ENCODE results near the gene TBPL2. TPM values are rescaled to one million over a fixed set of nuclear protein-coding genes. Genes with fewer than 3 reads are reported as not detected.
A peak's percentile ranks its signal among the peaks of the same experiment; 100 is the strongest.

TBPL2 gene
- total RNA-seq, 1 experiment from 2014 or later: not detected

DNA sequence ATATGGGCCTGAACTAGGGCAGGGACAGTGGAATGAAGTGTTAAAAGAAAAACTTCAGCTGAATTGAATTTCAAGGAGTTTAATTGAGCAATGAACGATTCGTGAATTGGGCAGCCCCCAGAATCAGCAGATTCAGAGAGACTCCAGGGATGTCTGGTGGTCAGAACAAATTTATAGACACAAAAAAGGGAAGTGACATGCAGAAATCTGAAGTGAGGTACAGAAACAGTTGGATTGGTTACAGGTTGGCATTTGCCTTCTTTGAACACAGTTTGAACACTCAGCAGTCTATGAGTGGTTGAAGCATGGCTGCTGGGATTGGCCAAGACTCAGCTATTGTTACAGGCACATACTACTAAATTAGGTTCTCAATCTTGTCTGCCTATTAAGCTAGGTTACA is 9.7 kb upstream of the TBPL2 start:
- POLR2A ChIA-PET: no interaction called here
- no TSS peak for BruUV-seq (replicated peaks)
- intact Hi-C loops (cut with micrococcal nuclease): no loop called here
- H3K27me3 Mint-ChIP-seq (ENCODE audit: insufficient read depth, unreplicated experiment): no peaks in the 10 kb centered on the region
- peaks cover 55% of the 10 kb centered on the region for H3K4me1 Mint-ChIP-seq (ENCODE audit: insufficient read depth, unreplicated experiment)
- CTCF ChIA-PET: interaction anchor here (1.2 to 1.4 kb wide), 3 partner anchors 179 to 1024 kb away, joined by 3 to 5 read pairs (median 4); partner anchors contain the start of gene FBXO34
- DNase-seq (ENCODE audit: unreplicated experiment): no peak
- TF ChIP-seq, protein P1, sequence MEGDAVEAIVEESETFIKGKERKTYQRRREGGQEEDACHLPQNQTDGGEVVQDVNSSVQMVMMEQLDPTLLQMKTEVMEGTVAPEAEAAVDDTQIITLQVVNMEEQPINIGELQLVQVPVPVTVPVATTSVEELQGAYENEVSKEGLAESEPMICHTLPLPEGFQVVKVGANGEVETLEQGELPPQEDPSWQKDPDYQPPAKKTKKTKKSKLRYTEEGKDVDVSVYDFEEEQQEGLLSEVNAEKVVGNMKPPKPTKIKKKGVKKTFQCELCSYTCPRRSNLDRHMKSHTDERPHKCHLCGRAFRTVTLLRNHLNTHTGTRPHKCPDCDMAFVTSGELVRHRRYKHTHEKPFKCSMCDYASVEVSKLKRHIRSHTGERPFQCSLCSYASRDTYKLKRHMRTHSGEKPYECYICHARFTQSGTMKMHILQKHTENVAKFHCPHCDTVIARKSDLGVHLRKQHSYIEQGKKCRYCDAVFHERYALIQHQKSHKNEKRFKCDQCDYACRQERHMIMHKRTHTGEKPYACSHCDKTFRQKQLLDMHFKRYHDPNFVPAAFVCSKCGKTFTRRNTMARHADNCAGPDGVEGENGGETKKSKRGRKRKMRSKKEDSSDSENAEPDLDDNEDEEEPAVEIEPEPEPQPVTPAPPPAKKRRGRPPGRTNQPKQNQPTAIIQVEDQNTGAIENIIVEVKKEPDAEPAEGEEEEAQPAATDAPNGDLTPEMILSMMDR (IDR thresholded peaks at IDR 0.05; ENCODE audit: unreplicated experiment): no peak
- H3K27ac Mint-ChIP-seq (ENCODE audit: low read depth, unreplicated experiment): no peak overlapping the region
- H3K4me3 Mint-ChIP-seq (ENCODE audit: unreplicated experiment): no peak overlapping the region
- peaks cover 16% of the 10 kb centered on the region for H3K36me3 Mint-ChIP-seq (ENCODE audit: insufficient read depth, unreplicated experiment)
- no peaks in the 10 kb centered on the region for H3K9me3 Mint-ChIP-seq (ENCODE audit: unreplicated experiment)

DNA sequence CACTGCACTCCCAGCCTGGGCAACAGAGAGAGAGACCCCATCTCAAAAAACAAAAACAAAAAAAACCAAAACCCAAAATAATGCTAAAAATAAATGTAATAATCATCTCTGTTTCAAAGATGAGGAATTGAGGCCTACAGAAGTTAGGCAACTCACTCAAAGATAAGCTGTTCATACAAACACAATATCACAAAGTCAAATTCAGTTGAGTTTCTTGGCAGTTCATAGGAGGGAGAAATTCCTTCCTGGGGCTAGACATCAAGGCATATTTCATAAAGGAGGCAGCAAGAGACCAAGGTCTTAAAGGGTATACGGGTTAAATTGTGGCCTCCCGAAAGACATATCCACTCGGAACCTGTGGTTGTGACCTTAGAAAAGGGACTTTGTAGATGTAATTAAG is 8.7 kb upstream of the TBPL2 start:
- Mint-ChIP-seq H3K4me3 (ENCODE audit: unreplicated experiment) (no peak overlapping the region), H3K27ac (ENCODE audit: low read depth, unreplicated experiment) (no peak overlapping the region), H3K36me3 (ENCODE audit: insufficient read depth, unreplicated experiment) (peaks cover 15% of the 10 kb centered on the region), H3K9me3 (ENCODE audit: unreplicated experiment) (no peaks in the 10 kb centered on the region), H3K4me1 (ENCODE audit: insufficient read depth, unreplicated experiment) (peaks cover 45% of the 10 kb centered on the region), H3K27me3 (ENCODE audit: insufficient read depth, unreplicated experiment) (no peaks in the 10 kb centered on the region)
- BruUV-seq (replicated peaks): no TSS peak
- TF ChIP-seq, protein P1 (IDR thresholded peaks at IDR 0.05; ENCODE audit: unreplicated experiment): no peak
- ChIA-PET POLR2A (interaction anchor here (0.7 to 1.8 kb wide), 3 partner anchors 108 to 1003 kb away, joined by 3 to 5 read pairs (median 3); partner anchors contain the start of gene KTN1), CTCF (interaction anchor here (1.1 to 1.2 kb wide), 2 partner anchors 176 to 242 kb away, joined by 3 to 4 read pairs; no protein-coding TSS in a partner anchor)
- intact Hi-C loops (cut with micrococcal nuclease): loop anchor here (5.0 kb wide), 2 partner anchors 238 to 893 kb away; no protein-coding TSS in a partner anchor
- DNase-seq (ENCODE audit: unreplicated experiment): no peak

DNA sequence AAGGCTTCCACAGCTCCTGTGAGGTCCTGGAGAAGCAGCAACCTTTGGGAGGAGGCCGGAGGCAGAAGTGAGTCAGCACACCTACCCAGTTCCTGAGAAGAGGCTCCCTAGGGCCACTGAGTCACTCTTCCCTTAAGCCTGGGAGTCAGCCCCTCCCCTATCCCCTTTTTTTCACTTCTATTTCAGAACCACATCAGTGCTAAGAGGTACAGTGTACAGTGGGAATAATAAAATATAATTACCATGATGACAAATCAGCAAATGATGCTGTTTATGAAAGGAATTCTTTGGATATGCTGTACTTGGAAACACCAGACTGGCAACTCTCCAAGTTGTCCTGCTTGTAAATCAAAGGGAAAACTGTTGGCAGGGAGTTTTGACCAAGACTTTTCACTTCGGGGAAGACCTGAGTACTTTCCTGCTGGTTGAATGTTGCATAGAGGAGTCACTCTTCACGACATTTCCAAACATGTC is 7.8 kb upstream of the TBPL2 start:
- DNase-seq (ENCODE audit: unreplicated experiment): peak; percentile 98
- TF ChIP-seq, protein P1 (IDR thresholded peaks at IDR 0.05; ENCODE audit: unreplicated experiment): no peak
- BruUV-seq (replicated peaks): no TSS peak
- Mint-ChIP-seq H3K36me3 (ENCODE audit: insufficient read depth, unreplicated experiment) (peaks cover 15% of the 10 kb centered on the region), H3K4me3 (ENCODE audit: unreplicated experiment) (peak overlapping the region; percentile 23), H3K4me1 (ENCODE audit: insufficient read depth, unreplicated experiment) (peaks cover 41% of the 10 kb centered on the region), H3K9me3 (ENCODE audit: unreplicated experiment) (no peaks in the 10 kb centered on the region), H3K27ac (ENCODE audit: low read depth, unreplicated experiment) (peak overlapping the region; percentile 81), H3K27me3 (ENCODE audit: insufficient read depth, unreplicated experiment) (no peaks in the 10 kb centered on the region)
- CTCF ChIA-PET: interaction anchor here (0.5 to 2.9 kb wide), 11 partner anchors 10 to 1025 kb away, joined by 3 to 24 read pairs (median 4); no protein-coding TSS in a partner anchor
- intact Hi-C loops (cut with micrococcal nuclease): loop anchor here (5.0 kb wide), 2 partner anchors 239 to 894 kb away; no protein-coding TSS in a partner anchor
- POLR2A ChIA-PET: interaction anchor here (0.6 to 2.2 kb wide), 12 partner anchors 10 to 200 kb away, joined by 3 to 10 read pairs (median 3); partner anchors contain the start of gene KTN1

DNA sequence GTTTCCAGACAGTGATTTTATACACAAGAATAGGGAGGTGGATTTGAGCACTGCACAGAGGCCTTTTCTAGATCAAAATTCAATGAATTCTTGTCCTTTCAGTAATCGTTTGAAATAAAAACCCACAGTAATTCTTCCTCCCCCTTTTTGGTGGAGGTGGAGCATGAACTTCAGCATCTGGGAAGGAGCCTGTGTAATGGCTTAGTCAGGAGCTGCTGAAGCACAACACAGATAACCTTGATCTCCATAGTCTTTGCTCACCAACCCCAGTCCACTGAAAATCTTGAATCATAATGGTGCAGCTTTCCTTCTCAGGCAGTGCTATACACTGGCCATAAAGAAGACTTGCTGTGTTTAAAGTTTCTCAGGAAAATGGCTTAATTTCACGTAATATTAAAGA is 6.4 kb upstream of the TBPL2 start:
- peaks cover 37% of the 10 kb centered on the region for H3K4me1 Mint-ChIP-seq (ENCODE audit: insufficient read depth, unreplicated experiment)
- no peak overlapping the region for H3K4me3 Mint-ChIP-seq (ENCODE audit: unreplicated experiment)
- peak; percentile 50 for DNase-seq (ENCODE audit: unreplicated experiment)
- TF ChIP-seq, protein P1 (IDR thresholded peaks at IDR 0.05; ENCODE audit: unreplicated experiment): no peak
- no peaks in the 10 kb centered on the region for H3K27me3 Mint-ChIP-seq (ENCODE audit: insufficient read depth, unreplicated experiment)
- ChIA-PET POLR2A (interaction anchor here (0.5 to 2.2 kb wide), 14 partner anchors 10 to 259 kb away, joined by 3 to 10 read pairs (median 4); partner anchors contain the start of genes ATG14 and KTN1), CTCF (interaction anchor here (0.6 to 2.9 kb wide), 60 partner anchors 8 to 1070 kb away, joined by 3 to 24 read pairs (median 5); no protein-coding TSS in a partner anchor)
- no peaks in the 10 kb centered on the region for H3K9me3 Mint-ChIP-seq (ENCODE audit: unreplicated experiment)
- H3K36me3 Mint-ChIP-seq (ENCODE audit: insufficient read depth, unreplicated experiment): peaks cover 10% of the 10 kb centered on the region
- intact Hi-C loops (cut with micrococcal nuclease): loop anchor here (2.0 to 5.0 kb wide), 5 partner anchors 134 to 1040 kb away; partner anchors contain the start of gene KTN1
- H3K27ac Mint-ChIP-seq (ENCODE audit: low read depth, unreplicated experiment): no peak overlapping the region
- BruUV-seq (replicated peaks): no TSS peak
